ENCODE data around the gene KCNK17. TPM values are rescaled to one million over a fixed set of nuclear protein-coding genes. Genes with fewer than 3 reads are reported as not detected.

Gene KCNK17
- total RNA-seq, 1 experiment from 2014 or later, result 1.2 TPM

GRCh38 chr6:39266782-39267355, 47.4 kb downstream of the KCNK17 start:
- H3K4me1 ChIP-seq (ENCODE audit: insufficient read depth, low read length), result peaks cover under 1% of the 10 kb centered on the region; the same call in 1 of the 2 replicates
- no peak overlapping the region for H2BK20ac ChIP-seq (ENCODE audit: low read depth, low read length, poor library complexity, severe bottlenecking)
- no peak overlapping the region for H4K5ac ChIP-seq (ENCODE audit: insufficient read length, low read depth, low read length)
- no peak overlapping the region for H3T11ph ChIP-seq (ENCODE audit: low read length)
- H3K23ac ChIP-seq (ENCODE audit: insufficient read length, low read depth, low read length), result no peak overlapping the region
- H4K20me1 ChIP-seq (ENCODE audit: control insufficient read depth, insufficient read depth, insufficient read length), result no peaks in the 10 kb centered on the region
- no peaks in the 10 kb centered on the region for H3K79me2 ChIP-seq (ENCODE audit: insufficient read depth, low read length)
- no CpG with 5 or more reads among the region's 5 CpGs for WGBS (ENCODE audit: extremely low coverage, insufficient read length, low lambda C conversion rate)
- no peaks in the 10 kb centered on the region for H3K9me3 ChIP-seq (ENCODE audit: control insufficient read depth, low read depth, low read length)
- no peak overlapping the region for H2BK5ac ChIP-seq (ENCODE audit: insufficient read length, low read length)
- no peaks in the 10 kb centered on the region for H3K27me3 ChIP-seq (ENCODE audit: insufficient read depth, low read length)
- H3K9me3 Mint-ChIP-seq, result peaks cover 0 to 4% of the 10 kb centered on the region in 2 experiments; a peak in 1 of 5 replicates
- H2BK120ac ChIP-seq (ENCODE audit: low read depth, low read length, poor library complexity, severe bottlenecking), result no peak overlapping the region
- no peak overlapping the region for H3K56ac ChIP-seq (ENCODE audit: insufficient read length, low read depth, low read length)
- no peak for TF ChIP-seq CTCF (conservative IDR thresholded peaks at IDR 0.05)
- H3K4me3 Mint-ChIP-seq, result no peak overlapping the region
- no peak overlapping the region for H3K14ac ChIP-seq (ENCODE audit: insufficient read depth, low read length)
- no peak overlapping the region for H3K27ac ChIP-seq (ENCODE audit: insufficient read length, low read depth, low read length)
- H2BK15ac ChIP-seq (ENCODE audit: low read depth, low read length), result no peak overlapping the region
- no peak overlapping the region for H4K91ac ChIP-seq (ENCODE audit: insufficient read length, low read depth, low read length)
- H3K18ac ChIP-seq (ENCODE audit: insufficient read length, low read depth, low read length), result no peak overlapping the region
- H3K79me1 ChIP-seq (ENCODE audit: insufficient read depth, low read depth, low read length, poor library complexity, severe bottlenecking), result no peaks in the 10 kb centered on the region
- H3K4me2 ChIP-seq (ENCODE audit: insufficient read depth, insufficient read length, low read length), result no peak overlapping the region
- H3K27ac Mint-ChIP-seq, result no peak overlapping the region
- H3K23me2 ChIP-seq (ENCODE audit: insufficient read length, low read depth, low read length, poor library complexity, severe bottlenecking), result no peaks in the 10 kb centered on the region
- H3K9ac ChIP-seq (ENCODE audit: extremely low read depth, insufficient read length, low read length), result no peak overlapping the region
- H2AFZ ChIP-seq (ENCODE audit: low read length), result no peak overlapping the region
- H3K36me3 Mint-ChIP-seq (ENCODE audit: insufficient read depth in 1 of 3, low read depth in 3 of 3), result peaks cover 0 to 3% (median 2%) of the 10 kb centered on the region in 3 experiments; a peak in 2 of 7 replicates
- H4K8ac ChIP-seq (replicated peaks; ENCODE audit: insufficient read length, low read depth, low read length), result no peak overlapping the region
- no peak overlapping the region for H2BK12ac ChIP-seq (ENCODE audit: insufficient read length, low read depth, low read length)
- H3K27me3 Mint-ChIP-seq (ENCODE audit: low read depth), result no peaks in the 10 kb centered on the region
- H3K4ac ChIP-seq (ENCODE audit: low read depth, low read length), result no peak overlapping the region
- no peak for DNase-seq
- peaks cover 45 to 55% of the 10 kb centered on the region in 2 experiments for H3K4me1 Mint-ChIP-seq
- no peak overlapping the region for H2AK5ac ChIP-seq (ENCODE audit: insufficient read length, low read length)

All from H9 (cell line).